HG02571 (cell line): Measurements from ENCODE around the gene XPA.
"Not testable (repeated sequence)": the region's sequence is repeated elsewhere in the genome, so short reads cannot be mapped to it uniquely, and the experiment has no call there.

ENCODE experiments used
- ATAC-seq: cut with Tn5 transposase; IDR thresholded peaks from one replicate; pipeline ENCODE4 v1.9.1; 2021; ENCODE audit warnings: mild to moderate bottlenecking, moderate library complexity; ENCODE audit not compliant: unreplicated experiment

Gene XPA

GRCh38 chr9:97696803-97697601 lies at the start of gene XPA:
Gene XPA, minus strand, starts transcription at chr9:97697340. Its CDS starts 48 bp downstream, at chr9:97697292.
- peak; percentile 82 for ATAC-seq

- no peak for ATAC-seq
Measured at GRCh38 chr9:97744710-97745708, 47.9 kb upstream of the XPA start.

GRCh38 chr9:97744025-97744424 lies 46.9 kb upstream of the XPA start:
- ATAC-seq, result not testable (repeated sequence)

DNA sequence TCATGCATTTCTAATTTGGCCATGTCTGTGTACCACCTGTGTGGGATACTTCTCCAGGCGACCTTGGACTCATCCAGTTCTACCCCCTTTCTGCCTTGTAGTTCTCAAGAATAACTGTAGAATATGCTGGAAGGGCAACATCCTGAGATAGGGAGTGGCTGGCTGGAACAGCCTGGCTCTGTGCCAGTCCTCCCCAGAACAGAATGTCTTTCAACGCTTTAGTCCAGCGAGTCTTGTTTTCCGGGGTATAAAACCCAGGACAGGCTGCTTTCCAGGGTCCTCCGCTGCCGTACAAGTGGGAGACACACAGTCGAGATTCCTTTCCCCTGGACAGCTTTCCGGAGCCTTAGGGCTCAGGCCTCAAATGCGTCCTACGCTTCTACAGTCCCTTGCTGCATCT lies 45.4 kb upstream of the XPA start:
- no peak for ATAC-seq

DNA sequence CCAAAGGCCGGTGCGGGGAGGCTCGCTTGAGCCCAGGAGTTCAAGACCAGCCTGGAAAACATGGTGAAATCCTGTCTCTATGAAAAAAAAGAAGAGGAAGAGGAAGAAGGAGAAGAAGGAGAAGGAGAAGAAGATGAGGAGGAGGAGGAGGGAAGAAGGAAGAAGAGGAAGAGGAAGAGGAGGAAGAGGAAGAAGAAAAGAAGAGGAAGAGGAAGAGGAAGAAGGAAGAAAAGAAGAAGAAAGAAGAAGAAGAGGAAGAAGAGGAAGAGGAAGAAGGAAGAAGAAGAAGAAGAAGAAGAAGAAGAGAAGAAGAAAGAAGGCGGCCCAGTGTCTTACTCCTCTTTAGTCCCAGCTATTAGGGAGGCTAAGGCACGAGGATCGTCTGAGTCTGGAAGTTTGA lies 44.8 kb upstream of the XPA start:
- no peak for ATAC-seq

DNA sequence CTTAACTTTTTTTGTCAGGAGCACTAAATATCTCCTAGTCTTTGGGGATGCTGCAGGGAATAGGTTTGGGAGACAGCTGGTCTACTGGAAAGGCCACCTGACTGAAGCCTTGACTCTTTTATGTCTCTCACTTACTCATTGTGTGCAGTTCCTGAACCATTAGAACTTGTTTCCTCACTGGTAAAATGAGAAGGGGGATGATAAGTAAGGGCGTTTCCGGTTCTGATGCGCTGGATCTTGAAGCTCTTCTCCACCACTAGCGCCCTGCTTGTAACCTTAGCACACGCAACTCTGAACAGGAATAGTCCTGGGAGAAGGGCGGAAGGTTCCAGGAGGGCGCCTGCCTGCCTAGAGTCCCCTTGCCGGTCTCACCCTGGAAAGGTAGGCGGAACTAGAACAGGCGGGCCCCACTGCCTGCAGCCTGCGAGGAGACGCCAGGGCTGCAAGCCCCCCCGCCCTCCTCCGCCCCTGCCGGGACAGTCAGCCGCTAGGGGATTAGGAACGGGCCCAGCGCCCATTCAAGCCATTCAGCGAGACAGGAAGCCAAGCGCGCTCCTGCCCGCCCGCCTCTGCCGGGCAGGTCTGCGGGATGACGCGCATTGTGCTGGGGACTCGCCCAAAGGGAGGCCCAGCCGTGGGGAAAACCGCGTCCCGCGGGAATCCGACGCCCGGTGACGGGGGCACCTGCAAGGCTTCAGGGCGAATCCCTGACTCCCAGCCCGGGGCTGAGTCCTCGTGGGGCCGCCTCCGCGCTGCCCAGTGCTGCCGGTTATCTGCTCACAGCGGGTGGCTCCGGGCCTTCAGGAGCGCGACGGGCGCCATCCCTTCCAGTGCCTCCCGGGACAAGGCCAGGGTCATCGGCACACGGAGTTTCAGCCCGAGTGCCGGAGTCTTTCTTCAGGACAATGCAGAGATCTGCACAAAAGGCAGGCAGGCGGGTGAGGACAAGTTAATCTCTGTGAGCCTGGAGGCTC lies 44.0 kb upstream of the XPA start:
- ATAC-seq, result no peak

- ATAC-seq, result no peak
Measured at GRCh38 chr9:97737429-97737828, 40.3 kb upstream of the XPA start.

- ATAC-seq, result no peak
Measured at GRCh38 chr9:97735070-97735600, 38.0 kb upstream of the XPA start.

- no peak for ATAC-seq
Measured at GRCh38 chr9:97726716-97727115, 29.6 kb upstream of the XPA start.

- no peak for ATAC-seq
Measured at GRCh38 chr9:97723819-97724218, 26.7 kb upstream of the XPA start.

- ATAC-seq, result no peak
Measured at GRCh38 chr9:97722331-97722730, 25.2 kb upstream of the XPA start.

- no peak for ATAC-seq
Measured at GRCh38 chr9:97721396-97721795, 24.3 kb upstream of the XPA start.

- ATAC-seq, result no peak
Measured at GRCh38 chr9:97717866-97718265, 20.7 kb upstream of the XPA start.

DNA sequence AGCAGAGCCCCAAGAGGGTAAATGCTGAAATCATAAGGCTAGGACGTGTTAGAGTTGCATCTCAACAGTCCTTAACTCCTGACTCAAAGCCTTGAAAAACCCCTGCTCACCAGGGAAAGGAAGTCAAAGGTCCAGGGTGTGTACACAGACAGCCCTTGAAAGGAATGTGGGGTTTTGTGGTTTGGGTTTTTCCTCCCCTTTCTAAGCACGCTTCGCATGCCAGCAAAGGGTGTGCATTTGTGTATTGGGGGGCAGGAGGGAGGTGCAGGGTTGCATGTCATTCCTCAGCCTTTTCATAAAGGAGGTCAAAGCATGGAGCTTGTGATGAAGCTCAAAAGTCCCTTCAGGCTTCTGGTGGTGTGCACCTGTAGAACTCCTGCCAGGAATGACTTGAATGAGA lies 17.3 kb upstream of the XPA start:
- no peak for ATAC-seq

- ATAC-seq, result no peak
Measured at GRCh38 chr9:97711223-97711626, 14.1 kb upstream of the XPA start.

DNA sequence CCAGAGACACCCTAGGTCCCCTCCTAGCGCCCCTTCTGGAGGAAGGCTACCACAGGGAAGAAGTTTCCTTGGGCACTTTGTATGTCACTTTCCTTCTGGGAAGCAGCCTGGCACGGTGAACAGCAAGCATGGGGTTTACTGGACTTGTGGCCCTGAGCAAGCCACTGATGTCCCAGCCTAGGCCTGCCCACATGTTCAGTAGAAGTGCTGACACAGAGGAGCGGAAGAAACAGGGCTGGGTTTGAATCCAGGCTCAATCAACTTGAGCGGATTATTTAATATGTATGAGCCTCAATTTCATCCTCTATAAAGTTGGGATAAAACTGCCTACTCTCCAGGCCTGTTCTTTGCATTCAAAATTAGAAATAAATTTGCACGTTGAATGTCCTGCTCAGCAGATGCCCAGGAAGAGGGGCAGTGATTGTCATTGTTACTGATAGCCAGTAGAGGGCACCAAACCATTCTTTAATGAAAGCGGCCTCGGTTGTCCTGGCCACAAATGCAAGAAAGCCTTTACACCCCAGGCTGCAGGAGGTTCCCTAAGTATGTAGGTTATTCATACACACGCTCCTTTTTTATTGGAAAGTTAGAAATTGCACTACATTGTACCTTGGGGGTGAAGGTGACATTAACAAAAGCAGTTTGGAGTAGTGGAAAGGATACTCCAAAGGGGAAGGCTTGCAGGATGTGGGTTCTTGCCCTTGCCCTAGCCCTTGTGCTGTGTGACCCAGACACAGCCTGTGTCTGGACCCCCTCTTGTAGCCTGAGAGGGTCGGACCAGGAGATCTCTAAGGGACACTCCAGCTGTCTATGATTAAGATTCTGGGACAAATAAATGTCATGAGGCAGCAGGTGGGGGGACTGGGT lies 13.4 kb upstream of the XPA start:
- peak; percentile 63 for ATAC-seq

GRCh38 chr9:97706246-97706645 lies 9.1 kb upstream of the XPA start:
- no peak for ATAC-seq

DNA sequence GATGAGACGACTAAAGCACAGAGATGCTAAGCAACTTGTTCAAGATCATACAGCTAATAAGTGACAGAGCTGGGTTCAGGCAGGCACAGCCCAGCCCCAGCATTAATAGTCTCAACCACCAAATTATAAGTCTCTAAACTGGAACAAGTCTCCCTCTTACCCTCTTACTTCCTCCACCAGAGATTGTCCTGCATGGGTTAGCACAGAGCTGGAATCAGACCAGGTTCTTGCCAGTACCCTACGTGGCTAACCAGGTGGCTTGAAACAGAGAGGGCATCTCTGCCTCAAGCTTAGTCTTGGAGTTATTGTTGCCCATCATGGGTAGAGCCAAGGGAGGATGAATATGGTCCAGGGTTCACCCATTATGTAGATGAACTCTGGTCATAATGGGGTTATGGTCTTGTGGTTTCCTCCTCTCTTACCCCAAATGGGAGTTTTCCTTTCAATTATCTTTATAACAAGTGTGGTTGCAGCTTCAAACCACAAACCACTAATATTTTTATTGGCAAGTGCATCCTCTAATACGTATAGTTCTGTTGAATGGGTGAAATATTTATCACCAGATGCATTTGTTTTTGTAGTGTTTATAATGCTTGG lies 8.3 kb upstream of the XPA start:
- ATAC-seq, result no peak

DNA sequence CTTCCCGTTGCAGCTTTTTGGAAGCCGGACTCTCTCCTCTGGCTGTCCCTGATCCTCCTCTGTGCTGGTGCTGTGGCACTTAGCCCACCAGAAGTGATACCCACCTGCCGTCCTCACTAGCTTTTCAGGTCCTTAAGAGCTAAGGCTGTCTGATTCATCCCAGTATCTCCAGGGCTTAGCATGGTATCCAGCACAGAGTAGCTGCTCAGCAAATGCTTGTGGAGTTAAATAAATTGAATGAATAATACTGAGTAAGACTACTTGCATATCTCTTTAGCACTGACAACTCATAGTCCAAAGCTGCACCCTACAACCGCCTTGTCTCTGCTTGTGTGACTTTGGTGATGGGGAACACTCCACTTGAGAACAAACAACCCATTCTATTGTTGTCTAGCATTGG lies 7.7 kb upstream of the XPA start:
- ATAC-seq, result no peak
